GM18511 (cell line): Measurements from ENCODE around the gene TMPRSS6.
A peak's percentile ranks its signal among the peaks of the same experiment; 100 is the strongest.

ENCODE experiments used
- ATAC-seq: cut with Tn5 transposase; IDR thresholded peaks from one replicate; pipeline ENCODE4 v1.9.1; 2021; ENCODE audit warnings: mild to moderate bottlenecking, moderate library complexity; ENCODE audit not compliant: unreplicated experiment

TMPRSS6 gene

DNA sequence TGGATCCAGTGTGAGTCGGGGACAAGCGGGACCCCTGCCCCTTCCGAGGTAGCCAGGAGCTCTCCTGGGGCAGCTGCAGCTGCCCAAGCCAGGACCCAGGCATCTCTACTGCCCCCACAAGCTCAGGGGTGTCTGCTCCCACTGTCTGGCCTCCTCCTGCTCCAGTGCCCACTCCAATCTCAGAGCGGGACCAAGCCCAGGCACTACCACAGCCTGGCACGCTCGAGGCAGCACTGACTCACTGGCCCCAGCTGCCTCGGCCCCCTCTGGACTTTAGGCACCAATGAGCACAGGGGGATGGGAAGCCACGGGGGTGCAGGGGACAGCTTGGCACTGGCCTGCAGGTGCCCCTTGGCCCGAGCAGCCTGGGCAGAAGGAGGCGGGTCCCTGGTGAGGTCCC, 32.0 kb upstream of the TMPRSS6 start:
- ATAC-seq, result no peak

DNA sequence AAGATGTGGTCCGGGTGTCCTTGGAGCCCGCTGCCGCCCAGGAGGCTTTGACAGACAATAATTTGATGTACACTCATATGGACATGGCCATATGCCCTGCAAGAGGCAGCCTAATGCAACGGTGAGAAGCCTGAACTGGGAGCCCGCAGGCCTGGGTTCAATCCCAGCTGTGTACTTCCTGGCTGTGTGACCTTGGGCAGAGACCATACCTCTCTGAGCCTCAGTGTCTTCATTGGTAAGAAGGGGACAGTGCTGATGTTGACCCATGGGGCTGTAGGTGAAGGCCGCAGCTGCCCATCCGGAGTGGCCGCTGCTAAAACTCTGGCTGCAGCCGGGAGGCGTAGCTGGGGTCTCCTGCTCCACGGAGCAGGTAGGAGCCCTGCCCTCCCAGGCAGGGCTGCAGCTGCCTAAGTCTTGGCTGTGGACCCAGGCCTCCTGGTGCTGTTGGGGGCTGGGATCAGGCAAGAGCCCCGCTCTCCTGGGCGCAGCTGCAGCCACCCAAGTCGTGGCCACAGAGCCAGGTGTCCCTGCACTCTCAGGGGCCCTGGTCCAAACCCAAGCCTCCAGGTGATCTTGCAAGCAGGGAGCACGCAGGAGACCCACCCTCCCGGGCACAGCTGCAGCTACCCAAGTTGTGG, 31.3 kb upstream of the TMPRSS6 start:
- no peak for ATAC-seq

GRCh38 chr22:37139762-37140161, 30.2 kb upstream of the TMPRSS6 start:
- no peak for ATAC-seq

GRCh38 chr22:37138849-37139561, 29.5 kb upstream of the TMPRSS6 start:
- ATAC-seq, result no peak

DNA sequence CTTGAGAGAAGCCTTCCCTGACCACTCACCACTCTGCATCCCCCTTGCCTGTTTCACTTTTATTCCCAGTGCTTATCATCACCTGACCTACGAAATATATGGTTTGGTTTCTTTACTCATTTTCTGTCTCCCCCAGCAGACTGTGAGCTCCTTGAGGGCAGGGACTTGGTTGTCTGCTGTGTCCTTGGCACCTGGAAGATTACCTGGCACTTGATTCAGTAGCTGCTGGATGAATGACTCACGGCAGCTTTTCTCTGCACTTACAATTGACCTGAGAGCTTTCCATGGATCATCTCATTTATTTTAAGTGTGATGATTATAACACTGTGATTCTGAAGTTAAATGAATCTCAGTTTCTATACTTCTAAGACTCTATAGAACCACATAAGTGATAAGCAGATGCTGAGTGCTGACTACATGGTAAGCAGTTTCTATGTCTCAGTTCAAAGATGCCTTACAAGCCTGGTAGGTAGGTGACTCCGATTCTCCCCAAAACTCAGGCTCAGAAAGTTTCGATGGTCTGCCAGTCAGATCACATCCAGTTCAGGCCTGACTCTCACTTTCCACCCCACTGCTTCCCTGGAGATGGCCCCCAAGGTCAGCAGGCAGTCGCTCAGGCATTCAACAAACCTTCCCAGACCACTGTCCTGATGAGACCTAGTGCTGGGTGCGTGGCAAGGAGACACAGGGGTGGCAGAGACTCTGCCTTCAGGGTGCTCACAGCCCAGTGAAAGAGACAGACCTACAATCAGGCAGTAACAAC, 28.6 kb upstream of the TMPRSS6 start:
- ATAC-seq, result no peak

DNA sequence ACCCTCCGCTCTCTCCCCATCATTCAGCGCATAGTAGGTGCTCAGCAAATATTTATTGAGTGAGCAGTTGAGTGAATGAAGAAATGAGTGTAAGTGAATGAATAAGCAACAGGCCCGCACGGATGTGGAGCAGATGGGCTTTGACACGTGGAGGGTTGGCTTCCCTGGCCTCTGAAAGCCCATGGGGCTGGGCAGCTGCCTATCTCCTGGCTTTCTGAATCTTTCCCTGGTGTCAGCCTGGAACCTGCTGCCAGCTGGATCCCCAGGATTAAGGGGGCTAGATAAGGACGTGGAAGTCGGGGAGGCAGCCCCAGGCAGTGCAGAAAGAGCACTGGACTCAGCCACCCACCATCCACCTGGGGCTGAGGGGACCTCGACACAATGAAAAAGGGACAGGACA, 27.6 kb upstream of the TMPRSS6 start:
- ATAC-seq, result no peak

- ATAC-seq, result no peak
Observed at GRCh38 chr22:37135023-37135422, 25.5 kb upstream of the TMPRSS6 start.

- no peak for ATAC-seq
Observed at GRCh38 chr22:37133304-37134018, 23.9 kb upstream of the TMPRSS6 start.

- ATAC-seq, result no peak
Observed at GRCh38 chr22:37132773-37133172, 23.3 kb upstream of the TMPRSS6 start.

- no peak for ATAC-seq
Observed at GRCh38 chr22:37129866-37130441, 20.4 kb upstream of the TMPRSS6 start.

GRCh38 chr22:37128555-37129281, 19.2 kb upstream of the TMPRSS6 start:
- no peak for ATAC-seq

GRCh38 chr22:37127350-37127878, 17.9 kb upstream of the TMPRSS6 start:
- no peak for ATAC-seq

DNA sequence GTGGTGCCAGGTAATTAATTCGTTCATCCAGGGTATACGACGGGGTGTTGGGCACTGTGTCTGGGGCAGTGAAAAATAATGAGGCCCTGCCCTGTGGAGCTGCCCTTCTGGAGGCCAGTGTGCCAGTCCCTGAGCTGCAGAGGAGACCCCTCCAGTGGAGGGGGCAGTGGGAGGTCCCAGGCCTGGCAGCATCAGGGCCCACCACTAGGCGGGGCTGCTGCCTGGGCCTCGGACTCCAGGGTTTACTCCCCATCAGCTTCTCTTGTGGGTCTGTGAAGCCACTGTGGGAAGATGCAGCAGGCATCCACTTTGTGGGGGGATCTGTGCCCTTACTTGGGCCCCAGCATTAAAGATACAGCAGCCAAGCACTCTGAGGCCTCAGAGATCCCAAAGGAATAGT, 17.4 kb upstream of the TMPRSS6 start:
- ATAC-seq, result no peak

- no peak for ATAC-seq
Observed at GRCh38 chr22:37126383-37126782, 16.9 kb upstream of the TMPRSS6 start.

DNA sequence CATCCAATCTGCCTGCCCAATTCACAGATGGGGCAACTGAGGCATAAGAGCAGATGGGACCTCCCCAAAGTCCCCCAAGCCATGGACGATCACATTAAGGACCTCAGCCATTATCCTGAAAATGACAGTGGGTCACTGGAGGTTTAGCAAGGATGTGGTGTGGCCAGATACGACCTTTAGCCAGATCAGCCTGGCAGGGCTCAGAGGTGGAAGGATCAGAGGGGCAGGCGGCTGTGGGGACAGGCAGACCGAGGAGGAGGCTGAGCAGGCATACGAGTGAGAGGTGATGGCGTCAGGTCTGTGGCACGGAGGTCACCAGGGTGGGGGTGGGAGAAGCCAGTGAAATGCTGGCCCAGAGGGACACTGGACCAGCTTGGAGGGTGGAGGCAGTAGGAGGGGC, 14.1 kb upstream of the TMPRSS6 start:
- ATAC-seq, result no peak

GRCh38 chr22:37122598-37123180, 13.2 kb upstream of the TMPRSS6 start:
- no peak for ATAC-seq

DNA sequence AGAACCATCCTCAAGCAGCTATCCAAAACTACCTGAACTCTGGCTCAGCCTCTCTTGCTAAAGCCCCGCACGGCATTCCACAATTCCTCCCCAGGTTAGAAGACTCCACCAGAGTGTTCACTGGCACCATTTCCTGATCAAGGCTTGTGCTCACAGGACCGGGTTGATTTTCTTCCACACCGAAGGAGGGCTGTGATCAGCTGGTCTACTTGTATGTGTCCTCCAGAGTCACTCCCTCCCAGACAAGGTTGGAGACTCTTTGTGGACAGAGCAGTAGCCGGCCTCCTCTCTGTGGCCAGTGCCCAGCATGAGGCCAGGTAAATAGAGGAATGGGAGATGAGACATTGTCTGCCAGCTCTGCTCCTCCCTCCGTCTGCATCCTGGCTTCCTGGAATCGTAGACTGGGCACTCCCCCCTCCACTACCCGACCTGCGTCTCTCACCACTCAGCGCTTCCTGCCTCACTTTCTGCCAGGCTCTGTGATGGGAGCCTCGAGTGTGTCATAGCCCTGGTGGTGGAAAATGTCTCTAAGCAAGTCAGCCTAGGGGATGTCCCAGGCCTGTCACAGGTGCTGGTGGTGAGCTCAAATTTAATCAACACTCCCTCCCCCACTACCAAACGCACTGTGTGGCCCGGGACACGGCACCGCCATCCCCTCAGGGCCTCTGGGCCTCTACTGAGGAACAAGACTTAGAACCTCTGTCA, 12.5 kb upstream of the TMPRSS6 start:
- ATAC-seq, result peak; percentile 94

DNA sequence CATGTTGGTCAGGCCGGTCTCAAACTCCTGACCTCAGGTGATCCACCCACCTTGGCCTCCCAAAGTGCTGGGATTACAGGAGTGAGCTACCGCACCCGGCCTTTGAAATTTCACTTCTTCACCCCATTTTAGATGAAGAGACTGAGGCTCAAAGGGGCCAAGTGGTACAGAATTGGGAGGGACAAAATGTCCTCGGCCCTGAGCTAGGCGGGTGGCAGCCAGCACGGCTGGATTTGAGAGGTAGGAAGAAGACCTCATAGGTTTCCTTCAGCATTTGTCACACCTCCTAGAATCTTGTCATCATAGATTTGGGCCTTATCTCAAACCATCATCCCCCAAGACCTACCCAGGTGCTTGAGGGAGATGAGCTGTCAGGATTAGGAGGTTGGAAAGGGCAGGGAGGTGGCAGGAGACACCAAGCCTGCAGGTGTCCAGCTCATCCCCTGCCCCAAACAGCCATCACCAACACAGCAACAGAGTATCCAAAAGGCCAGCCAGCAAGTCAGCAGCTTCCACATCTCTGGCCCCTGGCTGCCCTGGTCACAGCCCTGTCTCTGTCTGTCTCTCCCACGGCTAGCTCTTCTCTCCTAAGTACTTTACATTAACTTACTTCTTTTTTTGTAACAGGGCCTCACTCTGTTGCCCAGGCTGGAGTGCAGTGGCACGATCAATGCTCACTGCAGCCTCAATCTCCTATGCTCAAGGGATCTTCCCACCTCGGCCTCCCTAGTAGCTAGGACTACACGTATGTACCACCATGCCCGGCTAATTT, 11.2 kb upstream of the TMPRSS6 start:
- no peak for ATAC-seq
